NAMALWA (cell line): ENCODE data around the gene EIF5.
A peak's percentile ranks its signal among the peaks of the same experiment; 100 is the strongest.
"Not testable (repeated sequence)": the region's sequence is repeated elsewhere in the genome, so short reads cannot be mapped to it uniquely, and the experiment has no call there.

ENCODE experiments used
- DNase-seq: peaks from one replicate; pipeline ENCODE4 v3.0.0-alpha.2; 2015; ENCODE audit warnings: low spot score

EIF5 gene

GRCh38 chr14:103336191-103336590 lies 2.2 kb downstream of the EIF5 start:
- no peak for DNase-seq

GRCh38 chr14:103337794-103338193 lies 3.8 kb downstream of the EIF5 start:
- no peak for DNase-seq

- no peak for DNase-seq
Observed at GRCh38 chr14:103339561-103339960, 5.5 kb downstream of the EIF5 start.

- no peak for DNase-seq
Observed at GRCh38 chr14:103340480-103341212, 6.6 kb downstream of the EIF5 start.

- no peak for DNase-seq
Observed at GRCh38 chr14:103341250-103342129, 7.5 kb downstream of the EIF5 start.

- peak; percentile 45 for DNase-seq
Observed at GRCh38 chr14:103343164-103343879, 9.3 kb downstream of the EIF5 start.

- no peak for DNase-seq
Observed at GRCh38 chr14:103343905-103344797, 10.1 kb downstream of the EIF5 start.

- no peak for DNase-seq
Observed at GRCh38 chr14:103346286-103346685, 12.2 kb downstream of the EIF5 start.

- DNase-seq = no peak
Observed at GRCh38 chr14:103347091-103347815, 13.2 kb downstream of the EIF5 start.

GRCh38 chr14:103348154-103348553 lies 14.1 kb downstream of the EIF5 start:
- DNase-seq = no peak

GRCh38 chr14:103349982-103350381 lies 15.9 kb downstream of the EIF5 start:
- no peak for DNase-seq

GRCh38 chr14:103353362-103353761 lies 19.3 kb downstream of the EIF5 start:
- no peak for DNase-seq

GRCh38 chr14:103354141-103354540 lies 20.1 kb downstream of the EIF5 start:
- no peak for DNase-seq

- DNase-seq = no peak
Observed at GRCh38 chr14:103356024-103356682, 22.1 kb downstream of the EIF5 start.

GRCh38 chr14:103357552-103357951 lies 23.5 kb downstream of the EIF5 start:
- not testable (repeated sequence) for DNase-seq

- no peak for DNase-seq
Observed at GRCh38 chr14:103360548-103360947, 26.5 kb downstream of the EIF5 start.

GRCh38 chr14:103361867-103362266 lies 27.8 kb downstream of the EIF5 start:
- DNase-seq = no peak

GRCh38 chr14:103362780-103363179 lies 28.7 kb downstream of the EIF5 start:
- DNase-seq = no peak

GRCh38 chr14:103366741-103367140 lies 32.7 kb downstream of the EIF5 start:
- no peak for DNase-seq

- DNase-seq = no peak
Observed at GRCh38 chr14:103367995-103368394, 34.0 kb downstream of the EIF5 start.
